ENCODE measurements around the gene ULK3.
A peak's percentile ranks its signal among the peaks of the same experiment; 100 is the strongest.

ULK3 gene

GRCh38 chr15:74794248-74794969 is 48.5 kb downstream of the ULK3 start:
- H3K27me3 ChIP-seq (ENCODE audit: low read depth, low read length) = no peaks in the 10 kb centered on the region
- no peaks in the 10 kb centered on the region for H3K9me3 ChIP-seq (ENCODE audit: control insufficient read depth in 1 of 2, low read length in 2 of 2)
- H3K27ac ChIP-seq (ENCODE audit: low read length) = no peak overlapping the region
- peaks cover 26 to 40% of the 10 kb centered on the region in 2 donors for H3K4me1 ChIP-seq (ENCODE audit: control insufficient read depth in 1 of 2, insufficient read depth in 2 of 2, low read length in 2 of 2)
- H3K4me3 ChIP-seq (ENCODE audit: low read depth in 1 of 2, low read length in 2 of 2) = no peak overlapping the region
- H3K36me3 ChIP-seq (ENCODE audit: control insufficient read depth in 1 of 2, insufficient read depth in 2 of 2, low read length in 2 of 2) = peaks cover 3 to 11% of the 10 kb centered on the region in 2 donors

GRCh38 chr15:74793135-74794028 is 49.6 kb downstream of the ULK3 start:
- Histone ChIP-seq H3K27ac (ENCODE audit: low read length) (no peak overlapping the region), H3K4me1 (ENCODE audit: control insufficient read depth in 1 of 2, insufficient read depth in 2 of 2, low read length in 2 of 2) (peaks cover 35 to 51% of the 10 kb centered on the region in 2 donors), H3K27me3 (ENCODE audit: low read depth, low read length) (no peaks in the 10 kb centered on the region), H3K4me3 (ENCODE audit: low read depth in 1 of 2, low read length in 2 of 2) (no peak overlapping the region), H3K9me3 (ENCODE audit: control insufficient read depth in 1 of 2, low read length in 2 of 2) (no peaks in the 10 kb centered on the region), H3K36me3 (ENCODE audit: control insufficient read depth in 1 of 2, insufficient read depth in 2 of 2, low read length in 2 of 2) (peaks cover 0 to 3% of the 10 kb centered on the region in 2 donors)

- Histone ChIP-seq H3K9me3 (ENCODE audit: control insufficient read depth in 1 of 2, low read length in 2 of 2) (no peaks in the 10 kb centered on the region), H3K4me3 (ENCODE audit: low read depth in 1 of 2, low read length in 2 of 2) (no peak overlapping the region), H3K27me3 (ENCODE audit: low read depth, low read length) (no peaks in the 10 kb centered on the region), H3K4me1 (ENCODE audit: control insufficient read depth in 1 of 2, insufficient read depth in 2 of 2, low read length in 2 of 2) (peaks cover 42 to 59% of the 10 kb centered on the region in 2 donors), H3K27ac (ENCODE audit: low read length) (no peak overlapping the region), H3K36me3 (ENCODE audit: control insufficient read depth in 1 of 2, insufficient read depth in 2 of 2, low read length in 2 of 2) (no peaks in the 10 kb centered on the region)
Measured at GRCh38 chr15:74792227-74793016, 50.5 kb downstream of the ULK3 start.

- Histone ChIP-seq H3K9me3 (ENCODE audit: control insufficient read depth in 1 of 2, low read length in 2 of 2) (no peaks in the 10 kb centered on the region), H3K36me3 (ENCODE audit: control insufficient read depth in 1 of 2, insufficient read depth in 2 of 2, low read length in 2 of 2) (no peaks in the 10 kb centered on the region), H3K4me1 (ENCODE audit: control insufficient read depth in 1 of 2, insufficient read depth in 2 of 2, low read length in 2 of 2) (peaks cover 44 to 66% of the 10 kb centered on the region in 2 donors), H3K4me3 (ENCODE audit: low read depth in 1 of 2, low read length in 2 of 2) (no peak overlapping the region), H3K27me3 (ENCODE audit: low read depth, low read length) (no peaks in the 10 kb centered on the region), H3K27ac (ENCODE audit: low read length) (no peak overlapping the region)
Measured at GRCh38 chr15:74791667-74792066, 51.3 kb downstream of the ULK3 start.

- H3K9me3 ChIP-seq (ENCODE audit: control insufficient read depth in 1 of 2, low read length in 2 of 2) = no peaks in the 10 kb centered on the region
- no peak overlapping the region for H3K4me3 ChIP-seq (ENCODE audit: low read depth in 1 of 2, low read length in 2 of 2)
- H3K36me3 ChIP-seq (ENCODE audit: control insufficient read depth in 1 of 2, insufficient read depth in 2 of 2, low read length in 2 of 2) = no peaks in the 10 kb centered on the region
- H3K27me3 ChIP-seq (ENCODE audit: low read depth, low read length) = no peaks in the 10 kb centered on the region
- peaks cover 48 to 73% of the 10 kb centered on the region in 2 donors for H3K4me1 ChIP-seq (ENCODE audit: control insufficient read depth in 1 of 2, insufficient read depth in 2 of 2, low read length in 2 of 2)
- H3K27ac ChIP-seq (ENCODE audit: low read length) = no peak overlapping the region
Measured at GRCh38 chr15:74791007-74791406, 51.9 kb downstream of the ULK3 start.

- no peaks in the 10 kb centered on the region for H3K9me3 ChIP-seq (ENCODE audit: control insufficient read depth in 1 of 2, low read length in 2 of 2)
- H3K27me3 ChIP-seq (ENCODE audit: low read depth, low read length) = no peaks in the 10 kb centered on the region
- H3K27ac ChIP-seq (ENCODE audit: low read length) = peak overlapping the region; percentile 83
- H3K36me3 ChIP-seq (ENCODE audit: control insufficient read depth in 1 of 2, insufficient read depth in 2 of 2, low read length in 2 of 2) = no peaks in the 10 kb centered on the region
- peaks cover 53 to 79% of the 10 kb centered on the region in 2 donors for H3K4me1 ChIP-seq (ENCODE audit: control insufficient read depth in 1 of 2, insufficient read depth in 2 of 2, low read length in 2 of 2)
- peak overlapping the region; percentile 32 to 37 for H3K4me3 ChIP-seq (ENCODE audit: low read depth in 1 of 2, low read length in 2 of 2)
Measured at GRCh38 chr15:74790080-74790916, 52.7 kb downstream of the ULK3 start.

- Histone ChIP-seq H3K4me1 (ENCODE audit: control insufficient read depth in 1 of 2, insufficient read depth in 2 of 2, low read length in 2 of 2) (peaks cover 59 to 84% of the 10 kb centered on the region in 2 donors), H3K27me3 (ENCODE audit: low read depth, low read length) (no peaks in the 10 kb centered on the region), H3K36me3 (ENCODE audit: control insufficient read depth in 1 of 2, insufficient read depth in 2 of 2, low read length in 2 of 2) (no peaks in the 10 kb centered on the region), H3K9me3 (ENCODE audit: control insufficient read depth in 1 of 2, low read length in 2 of 2) (no peaks in the 10 kb centered on the region), H3K27ac (ENCODE audit: low read length) (peak overlapping the region; percentile 83), H3K4me3 (ENCODE audit: low read depth in 1 of 2, low read length in 2 of 2) (peak overlapping the region; percentile 32 to 37)
Measured at GRCh38 chr15:74789741-74790079, 53.2 kb downstream of the ULK3 start.

GRCh38 chr15:74789171-74789631 is 53.8 kb downstream of the ULK3 start:
- Histone ChIP-seq H3K4me3 (ENCODE audit: low read depth in 1 of 2, low read length in 2 of 2) (peak overlapping the region in 1 of 2 donors; percentile 32), H3K36me3 (ENCODE audit: control insufficient read depth in 1 of 2, insufficient read depth in 2 of 2, low read length in 2 of 2) (no peaks in the 10 kb centered on the region), H3K9me3 (ENCODE audit: control insufficient read depth in 1 of 2, low read length in 2 of 2) (no peaks in the 10 kb centered on the region), H3K27me3 (ENCODE audit: low read depth, low read length) (no peaks in the 10 kb centered on the region), H3K4me1 (ENCODE audit: control insufficient read depth in 1 of 2, insufficient read depth in 2 of 2, low read length in 2 of 2) (peaks cover 63 to 89% of the 10 kb centered on the region in 2 donors), H3K27ac (ENCODE audit: low read length) (peak overlapping the region; percentile 83)

- H3K27me3 ChIP-seq (ENCODE audit: low read depth, low read length) = no peaks in the 10 kb centered on the region
- H3K27ac ChIP-seq (ENCODE audit: low read length) = peak overlapping the region; percentile 73
- no peaks in the 10 kb centered on the region for H3K36me3 ChIP-seq (ENCODE audit: control insufficient read depth in 1 of 2, insufficient read depth in 2 of 2, low read length in 2 of 2)
- H3K4me1 ChIP-seq (ENCODE audit: control insufficient read depth in 1 of 2, insufficient read depth in 2 of 2, low read length in 2 of 2) = peaks cover 63 to 94% of the 10 kb centered on the region in 2 donors
- no peaks in the 10 kb centered on the region for H3K9me3 ChIP-seq (ENCODE audit: control insufficient read depth in 1 of 2, low read length in 2 of 2)
- peak overlapping the region; percentile 9 to 32 for H3K4me3 ChIP-seq (ENCODE audit: low read depth in 1 of 2, low read length in 2 of 2)
Measured at GRCh38 chr15:74788683-74789151, 54.2 kb downstream of the ULK3 start.

- Histone ChIP-seq H3K27me3 (ENCODE audit: low read depth, low read length) (no peaks in the 10 kb centered on the region), H3K27ac (ENCODE audit: low read length) (peak overlapping the region; percentile 73), H3K4me1 (ENCODE audit: control insufficient read depth in 1 of 2, insufficient read depth in 2 of 2, low read length in 2 of 2) (peaks cover 63 to 95% of the 10 kb centered on the region in 2 donors), H3K36me3 (ENCODE audit: control insufficient read depth in 1 of 2, insufficient read depth in 2 of 2, low read length in 2 of 2) (no peaks in the 10 kb centered on the region), H3K9me3 (ENCODE audit: control insufficient read depth in 1 of 2, low read length in 2 of 2) (no peaks in the 10 kb centered on the region), H3K4me3 (ENCODE audit: low read depth in 1 of 2, low read length in 2 of 2) (peak overlapping the region; percentile 9 to 34)
Measured at GRCh38 chr15:74788042-74788682, 54.8 kb downstream of the ULK3 start.
